ENCODE data around the gene CFAP141. TPM values are rescaled to one million over a fixed set of nuclear protein-coding genes. Genes with fewer than 3 reads are reported as not detected.

Gene CFAP141
- total RNA-seq, 1 experiment from 2014 or later: not detected

DNA sequence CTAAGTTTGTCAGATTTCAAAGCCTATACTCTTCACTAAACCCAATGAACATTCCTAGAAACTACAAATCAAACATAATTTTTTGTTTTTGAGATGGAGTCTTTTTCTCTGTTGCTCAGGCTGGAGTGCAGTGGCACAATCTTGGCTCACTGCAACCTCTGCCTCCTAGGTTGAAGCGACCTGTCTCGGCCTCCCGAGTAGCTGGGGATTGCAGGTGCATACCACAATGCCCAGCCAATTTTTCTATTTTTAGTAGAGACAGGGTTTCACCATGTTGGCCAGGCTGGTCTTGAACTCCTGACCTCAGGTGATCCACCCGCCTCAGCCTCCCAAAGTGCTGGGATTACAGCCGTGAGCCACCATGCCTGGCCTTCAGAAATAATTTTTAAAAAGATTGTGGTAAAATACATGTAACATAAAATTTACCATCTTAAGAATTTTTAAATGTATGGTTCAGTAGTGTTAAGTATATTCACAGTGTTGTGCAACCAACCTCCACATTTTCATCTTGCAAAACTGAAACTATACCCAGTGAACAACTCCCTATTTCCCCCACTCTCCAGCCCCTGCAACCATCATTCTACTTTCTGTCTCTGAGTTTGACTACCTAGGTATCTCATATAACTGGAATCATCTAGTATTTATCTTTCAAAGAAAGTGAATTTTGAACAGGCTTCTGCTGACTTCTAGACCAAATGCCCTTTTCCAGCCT lies 2.7 kb upstream of the CFAP141 start:
- Mint-ChIP-seq H3K4me1 (no peaks in the 10 kb centered on the region), H3K27me3 (ENCODE audit: low read depth) (no peaks in the 10 kb centered on the region), H3K27ac (no peak overlapping the region), H3K36me3 (peaks cover 62% of the 10 kb centered on the region), H3K4me3 (no peak overlapping the region), H3K9me3 (no peaks in the 10 kb centered on the region)
- CTCF ChIA-PET: interaction anchor here (1.9 kb wide), 1 partner anchor 9 kb away, joined by 5 read pairs; no protein-coding TSS in a partner anchor
- no peak for DNase-seq (ENCODE audit: low spot score)
- ATAC-seq: no peak
- TF ChIP-seq, protein P1, sequence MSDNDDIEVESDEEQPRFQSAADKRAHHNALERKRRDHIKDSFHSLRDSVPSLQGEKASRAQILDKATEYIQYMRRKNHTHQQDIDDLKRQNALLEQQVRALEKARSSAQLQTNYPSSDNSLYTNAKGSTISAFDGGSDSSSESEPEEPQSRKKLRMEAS (CRISPR knock-in tag; IDR thresholded peaks at IDR 0.05): no peak
- TF ChIP-seq, protein P2, sequence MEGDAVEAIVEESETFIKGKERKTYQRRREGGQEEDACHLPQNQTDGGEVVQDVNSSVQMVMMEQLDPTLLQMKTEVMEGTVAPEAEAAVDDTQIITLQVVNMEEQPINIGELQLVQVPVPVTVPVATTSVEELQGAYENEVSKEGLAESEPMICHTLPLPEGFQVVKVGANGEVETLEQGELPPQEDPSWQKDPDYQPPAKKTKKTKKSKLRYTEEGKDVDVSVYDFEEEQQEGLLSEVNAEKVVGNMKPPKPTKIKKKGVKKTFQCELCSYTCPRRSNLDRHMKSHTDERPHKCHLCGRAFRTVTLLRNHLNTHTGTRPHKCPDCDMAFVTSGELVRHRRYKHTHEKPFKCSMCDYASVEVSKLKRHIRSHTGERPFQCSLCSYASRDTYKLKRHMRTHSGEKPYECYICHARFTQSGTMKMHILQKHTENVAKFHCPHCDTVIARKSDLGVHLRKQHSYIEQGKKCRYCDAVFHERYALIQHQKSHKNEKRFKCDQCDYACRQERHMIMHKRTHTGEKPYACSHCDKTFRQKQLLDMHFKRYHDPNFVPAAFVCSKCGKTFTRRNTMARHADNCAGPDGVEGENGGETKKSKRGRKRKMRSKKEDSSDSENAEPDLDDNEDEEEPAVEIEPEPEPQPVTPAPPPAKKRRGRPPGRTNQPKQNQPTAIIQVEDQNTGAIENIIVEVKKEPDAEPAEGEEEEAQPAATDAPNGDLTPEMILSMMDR (IDR thresholded peaks at IDR 0.05): no peak
- no peak for TF ChIP-seq FOXK1 (CRISPR knock-in tag; IDR thresholded peaks at IDR 0.05)
- TF ChIP-seq ESRRA (CRISPR knock-in tag; IDR thresholded peaks at IDR 0.05; ENCODE audit: borderline replicate concordance): no peak
- TF ChIP-seq JUN (CRISPR knock-in tag; IDR thresholded peaks at IDR 0.05): no peak
- TF ChIP-seq, protein P3, sequence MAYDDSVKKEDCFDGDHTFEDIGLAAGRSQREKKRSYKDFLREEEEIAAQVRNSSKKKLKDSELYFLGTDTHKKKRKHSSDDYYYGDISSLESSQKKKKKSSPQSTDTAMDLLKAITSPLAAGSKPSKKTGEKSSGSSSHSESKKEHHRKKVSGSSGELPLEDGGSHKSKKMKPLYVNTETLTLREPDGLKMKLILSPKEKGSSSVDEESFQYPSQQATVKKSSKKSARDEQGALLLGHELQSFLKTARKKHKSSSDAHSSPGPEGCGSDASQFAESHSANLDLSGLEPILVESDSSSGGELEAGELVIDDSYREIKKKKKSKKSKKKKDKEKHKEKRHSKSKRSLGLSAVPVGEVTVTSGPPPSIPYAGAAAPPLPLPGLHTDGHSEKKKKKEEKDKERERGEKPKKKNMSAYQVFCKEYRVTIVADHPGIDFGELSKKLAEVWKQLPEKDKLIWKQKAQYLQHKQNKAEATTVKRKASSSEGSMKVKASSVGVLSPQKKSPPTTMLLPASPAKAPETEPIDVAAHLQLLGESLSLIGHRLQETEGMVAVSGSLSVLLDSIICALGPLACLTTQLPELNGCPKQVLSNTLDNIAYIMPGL (CRISPR knock-in tag; IDR thresholded peaks at IDR 0.05): no peak
- TF ChIP-seq NR2C2 (CRISPR knock-in tag; IDR thresholded peaks at IDR 0.05): no peak
- no peak for TF ChIP-seq ATF1 (CRISPR knock-in tag; IDR thresholded peaks at IDR 0.05)
- TF ChIP-seq NFYB (CRISPR knock-in tag; conservative IDR thresholded peaks at IDR 0.05; ENCODE audit: low read depth): no peak
- no peak for TF ChIP-seq GABPB1 (CRISPR knock-in tag; IDR thresholded peaks at IDR 0.05)
- no peak for TF ChIP-seq ZNF219 (CRISPR knock-in tag; IDR thresholded peaks at IDR 0.05; ENCODE audit: borderline replicate concordance)
- no peak for TF ChIP-seq ZNF263 (CRISPR knock-in tag; IDR thresholded peaks at IDR 0.05; ENCODE audit: low read depth)
- TF ChIP-seq ETV6 (CRISPR knock-in tag; IDR thresholded peaks at IDR 0.05): no peak
- TF ChIP-seq, protein P4, sequence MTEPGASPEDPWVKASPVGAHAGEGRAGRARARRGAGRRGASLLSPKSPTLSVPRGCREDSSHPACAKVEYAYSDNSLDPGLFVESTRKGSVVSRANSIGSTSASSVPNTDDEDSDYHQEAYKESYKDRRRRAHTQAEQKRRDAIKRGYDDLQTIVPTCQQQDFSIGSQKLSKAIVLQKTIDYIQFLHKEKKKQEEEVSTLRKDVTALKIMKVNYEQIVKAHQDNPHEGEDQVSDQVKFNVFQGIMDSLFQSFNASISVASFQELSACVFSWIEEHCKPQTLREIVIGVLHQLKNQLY (CRISPR knock-in tag; IDR thresholded peaks at IDR 0.05): no peak
- TF ChIP-seq, protein P5, sequence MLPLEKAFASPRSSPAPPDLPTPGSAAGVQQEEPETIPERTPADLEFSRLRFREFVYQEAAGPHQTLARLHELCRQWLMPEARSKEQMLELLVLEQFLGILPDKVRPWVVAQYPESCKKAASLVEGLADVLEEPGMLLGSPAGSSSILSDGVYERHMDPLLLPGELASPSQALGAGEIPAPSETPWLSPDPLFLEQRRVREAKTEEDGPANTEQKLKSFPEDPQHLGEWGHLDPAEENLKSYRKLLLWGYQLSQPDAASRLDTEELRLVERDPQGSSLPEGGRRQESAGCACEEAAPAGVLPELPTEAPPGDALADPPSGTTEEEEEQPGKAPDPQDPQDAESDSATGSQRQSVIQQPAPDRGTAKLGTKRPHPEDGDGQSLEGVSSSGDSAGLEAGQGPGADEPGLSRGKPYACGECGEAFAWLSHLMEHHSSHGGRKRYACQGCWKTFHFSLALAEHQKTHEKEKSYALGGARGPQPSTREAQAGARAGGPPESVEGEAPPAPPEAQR (CRISPR knock-in tag; IDR thresholded peaks at IDR 0.05): no peak
- no peak for TF ChIP-seq NR1H2 (CRISPR knock-in tag; IDR thresholded peaks at IDR 0.05)
- POLR2A ChIA-PET: no interaction called here

DNA sequence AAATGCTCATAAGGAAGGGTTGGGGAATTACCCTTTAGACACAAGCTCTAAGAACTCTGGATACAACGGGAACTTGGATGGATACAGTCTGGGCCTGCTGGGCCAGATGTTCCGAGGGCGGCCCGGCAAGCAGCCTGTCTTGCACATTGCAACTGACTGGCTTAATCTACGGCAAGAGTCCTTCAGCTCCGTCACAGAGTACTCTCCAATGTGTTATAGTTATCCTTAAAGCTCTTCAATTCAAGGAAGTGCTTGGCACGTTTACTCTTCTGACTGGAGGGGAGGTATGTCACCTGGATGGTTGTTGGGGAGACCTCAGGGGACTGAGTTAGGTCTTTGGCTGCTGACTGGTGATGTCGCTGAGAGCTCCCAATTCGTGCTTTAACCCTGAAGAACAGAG lies 1.1 kb upstream of the CFAP141 start:
- POLR2A ChIA-PET: no interaction called here
- CTCF ChIA-PET: interaction anchor here (1.2 to 1.3 kb wide), 2 partner anchors 8 to 128 kb away, joined by 4 to 5 read pairs; no protein-coding TSS in a partner anchor
- no peak for ATAC-seq
- Mint-ChIP-seq H3K27ac (no peak overlapping the region), H3K9me3 (no peaks in the 10 kb centered on the region), H3K4me1 (no peaks in the 10 kb centered on the region), H3K4me3 (no peak overlapping the region), H3K27me3 (ENCODE audit: low read depth) (no peaks in the 10 kb centered on the region), H3K36me3 (peaks cover 47% of the 10 kb centered on the region)
- DNase-seq (ENCODE audit: low spot score): no peak
- TF ChIP-seq ATF1 (CRISPR knock-in tag; IDR thresholded peaks at IDR 0.05) (no peak), TEAD1 (CRISPR knock-in tag; IDR thresholded peaks at IDR 0.05) (no peak), NFATC4 (CRISPR knock-in tag; IDR thresholded peaks at IDR 0.05) (no peak), MXD4 (CRISPR knock-in tag; IDR thresholded peaks at IDR 0.05; ENCODE audit: borderline replicate concordance) (no peak)
- TF ChIP-seq, protein P6, sequence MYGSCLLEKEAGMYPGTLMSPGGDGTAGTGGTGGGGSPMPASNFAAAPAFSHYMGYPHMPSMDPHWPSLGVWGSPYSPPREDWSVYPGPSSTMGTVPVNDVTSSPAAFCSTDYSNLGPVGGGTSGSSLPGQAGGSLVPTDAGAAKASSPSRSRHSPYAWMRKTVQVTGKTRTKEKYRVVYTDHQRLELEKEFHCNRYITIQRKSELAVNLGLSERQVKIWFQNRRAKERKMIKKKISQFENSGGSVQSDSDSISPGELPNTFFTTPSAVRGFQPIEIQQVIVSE (CRISPR knock-in tag; IDR thresholded peaks at IDR 0.05; ENCODE audit: borderline replicate concordance): no peak
- TF ChIP-seq, protein P7, sequence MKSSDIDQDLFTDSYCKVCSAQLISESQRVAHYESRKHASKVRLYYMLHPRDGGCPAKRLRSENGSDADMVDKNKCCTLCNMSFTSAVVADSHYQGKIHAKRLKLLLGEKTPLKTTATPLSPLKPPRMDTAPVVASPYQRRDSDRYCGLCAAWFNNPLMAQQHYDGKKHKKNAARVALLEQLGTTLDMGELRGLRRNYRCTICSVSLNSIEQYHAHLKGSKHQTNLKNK (CRISPR knock-in tag; IDR thresholded peaks at IDR 0.05): no peak
- TF ChIP-seq, protein P8, sequence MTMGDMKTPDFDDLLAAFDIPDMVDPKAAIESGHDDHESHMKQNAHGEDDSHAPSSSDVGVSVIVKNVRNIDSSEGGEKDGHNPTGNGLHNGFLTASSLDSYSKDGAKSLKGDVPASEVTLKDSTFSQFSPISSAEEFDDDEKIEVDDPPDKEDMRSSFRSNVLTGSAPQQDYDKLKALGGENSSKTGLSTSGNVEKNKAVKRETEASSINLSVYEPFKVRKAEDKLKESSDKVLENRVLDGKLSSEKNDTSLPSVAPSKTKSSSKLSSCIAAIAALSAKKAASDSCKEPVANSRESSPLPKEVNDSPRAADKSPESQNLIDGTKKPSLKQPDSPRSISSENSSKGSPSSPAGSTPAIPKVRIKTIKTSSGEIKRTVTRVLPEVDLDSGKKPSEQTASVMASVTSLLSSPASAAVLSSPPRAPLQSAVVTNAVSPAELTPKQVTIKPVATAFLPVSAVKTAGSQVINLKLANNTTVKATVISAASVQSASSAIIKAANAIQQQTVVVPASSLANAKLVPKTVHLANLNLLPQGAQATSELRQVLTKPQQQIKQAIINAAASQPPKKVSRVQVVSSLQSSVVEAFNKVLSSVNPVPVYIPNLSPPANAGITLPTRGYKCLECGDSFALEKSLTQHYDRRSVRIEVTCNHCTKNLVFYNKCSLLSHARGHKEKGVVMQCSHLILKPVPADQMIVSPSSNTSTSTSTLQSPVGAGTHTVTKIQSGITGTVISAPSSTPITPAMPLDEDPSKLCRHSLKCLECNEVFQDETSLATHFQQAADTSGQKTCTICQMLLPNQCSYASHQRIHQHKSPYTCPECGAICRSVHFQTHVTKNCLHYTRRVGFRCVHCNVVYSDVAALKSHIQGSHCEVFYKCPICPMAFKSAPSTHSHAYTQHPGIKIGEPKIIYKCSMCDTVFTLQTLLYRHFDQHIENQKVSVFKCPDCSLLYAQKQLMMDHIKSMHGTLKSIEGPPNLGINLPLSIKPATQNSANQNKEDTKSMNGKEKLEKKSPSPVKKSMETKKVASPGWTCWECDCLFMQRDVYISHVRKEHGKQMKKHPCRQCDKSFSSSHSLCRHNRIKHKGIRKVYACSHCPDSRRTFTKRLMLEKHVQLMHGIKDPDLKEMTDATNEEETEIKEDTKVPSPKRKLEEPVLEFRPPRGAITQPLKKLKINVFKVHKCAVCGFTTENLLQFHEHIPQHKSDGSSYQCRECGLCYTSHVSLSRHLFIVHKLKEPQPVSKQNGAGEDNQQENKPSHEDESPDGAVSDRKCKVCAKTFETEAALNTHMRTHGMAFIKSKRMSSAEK (CRISPR knock-in tag; IDR thresholded peaks at IDR 0.05; ENCODE audit: borderline replicate concordance): no peak

Data from WTC11 (cell line).